Neural cell (in vitro differentiated cells): ENCODE data around the gene ASTL. TPM values are rescaled to one million over a fixed set of nuclear protein-coding genes. Genes with fewer than 3 reads are reported as not detected.

Source experiments
- H2AFZ ChIP-seq: fragments of 200-600, 300-800 bp; sonication (generic), shearing (Covaris generic); 2 replicates; pipeline ENCODE4 v1.6.0; 2014; ENCODE audit warnings: low read depth, mild to moderate bottlenecking, antibody characterized with exemption, low read length, moderate library complexity
- H3F3A ChIP-seq: fragments of 200-600 bp; shearing (Covaris generic); 2 replicates; pipeline ENCODE4 v1.6.1; 2016; ENCODE audit warnings: mild to moderate bottlenecking, moderate library complexity, mixed read lengths, antibody characterized with exemption, low read length; ENCODE audit not compliant: insufficient read depth, poor library complexity, severe bottlenecking
- H3K27ac ChIP-seq: fragments of 200-600, 300-800 bp; sonication (generic), shearing (Covaris generic); 2 replicates; pipeline ENCODE4 v1.5.1; 2014; ENCODE audit warnings: mild to moderate bottlenecking, low read length, moderate library complexity
- H3K27me3 ChIP-seq: fragments of 300-800, 200-600 bp; sonication (generic), shearing (Covaris generic); 2 replicates; pipeline ENCODE4 v1.6.0; 2014; ENCODE audit warnings: mild to moderate bottlenecking, low read depth, low read length, moderate library complexity; ENCODE audit not compliant: insufficient read depth
- H3K36me3 ChIP-seq: fragments of 300-800, 200-600 bp; sonication (generic), shearing (Covaris generic); 2 replicates; pipeline ENCODE4 v1.5.1; 2014; ENCODE audit warnings: mild to moderate bottlenecking, antibody characterized with exemption, low read length, moderate library complexity; ENCODE audit not compliant: insufficient read depth
- H3K4me2 ChIP-seq: fragments of 300-800, 200-600 bp; sonication (generic), shearing (Covaris generic); 2 replicates; pipeline ENCODE4 v1.6.0; 2014; ENCODE audit warnings: mild to moderate bottlenecking, low read length
- H3K4me3 ChIP-seq: fragments of 300-800, 200-600 bp; sonication (generic), shearing (Covaris generic); 2 replicates; pipeline ENCODE4 v1.5.1; 2014; ENCODE audit warnings: mild to moderate bottlenecking, low read length, moderate library complexity
- H3K79me2 ChIP-seq: fragments of 200-600 bp; shearing (Covaris generic); replicated peaks from 2 replicates; pipeline ENCODE4 v1.6.0; 2014; ENCODE audit warnings: mild to moderate bottlenecking, low read length, moderate library complexity; ENCODE audit not compliant: insufficient read depth
- H3K9ac ChIP-seq: fragments of 300-800, 200-600 bp; sonication (generic), shearing (Covaris generic); 2 replicates; pipeline ENCODE4 v1.6.1; 2016; ENCODE audit warnings: mild to moderate bottlenecking, low read length, mixed read lengths
- H3K9me2 ChIP-seq: fragments of 200-600 bp; shearing (Covaris generic); 2 replicates; pipeline ENCODE4 v1.6.1; 2016; ENCODE audit warnings: mild to moderate bottlenecking, low read length, mixed read lengths; ENCODE audit not compliant: insufficient read depth
- H3K9me3 ChIP-seq: fragments of 200-600, 300-800 bp; sonication (generic), shearing (Covaris generic); 2 replicates; pipeline ENCODE4 v1.6.1; 2016; ENCODE audit warnings: mild to moderate bottlenecking, mixed run types, low read length, moderate library complexity, mixed read lengths
- H4K20me1 ChIP-seq: fragments of 200-600 bp; shearing (Covaris generic); 2 replicates; pipeline ENCODE4 v1.6.1; 2016; ENCODE audit warnings: mild to moderate bottlenecking, mixed run types; ENCODE audit not compliant: insufficient read depth
- EP300 ChIP-seq: fragments of 450-650 bp; conservative IDR thresholded peaks from 2 replicates; pipeline ENCODE4 v1.6.1; 2014; ENCODE audit warnings: antibody characterized with exemption, mild to moderate bottlenecking, moderate library complexity; ENCODE audit not compliant: poor library complexity, severe bottlenecking
- EZH2 ChIP-seq: fragments of 200-600, 300-800 bp; shearing (Covaris generic), sonication (generic); IDR thresholded peaks from 2 replicates; pipeline ENCODE4 v1.6.1; 2014; ENCODE audit warnings: antibody characterized with exemption, low read length, borderline replicate concordance, mild to moderate bottlenecking; ENCODE audit not compliant: insufficient read depth, poor library complexity, severe bottlenecking
- MXI1 ChIP-seq: fragments of 450-650 bp; conservative IDR thresholded peaks from 2 replicates; pipeline ENCODE4 v1.6.1; 2014; ENCODE audit warnings: antibody characterized with exemption, mild to moderate bottlenecking; ENCODE audit not compliant: poor library complexity, severe bottlenecking
- POLR2AphosphoS5 ChIP-seq: IDR thresholded peaks from 2 replicates; pipeline ENCODE4 v1.6.1; 2012
- RAD21 ChIP-seq: fragments of 450-650 bp; conservative IDR thresholded peaks from 2 replicates; pipeline ENCODE4 v1.6.1; 2014; ENCODE audit warnings: antibody characterized with exemption, mild to moderate bottlenecking, moderate library complexity
- SMC3 ChIP-seq: fragments of 450-650 bp; conservative IDR thresholded peaks from 2 replicates; pipeline ENCODE4 v1.6.1; 2014; ENCODE audit warnings: antibody characterized with exemption, mild to moderate bottlenecking, moderate library complexity; ENCODE audit not compliant: poor library complexity
- TAF1 ChIP-seq: IDR thresholded peaks from 2 replicates; pipeline ENCODE4 v1.6.1; 2012; ENCODE audit warnings: low read depth
- polyA plus RNA-seq: library from polyadenylated mRNA; depleted of rRNA; stranded (reverse); fragments of >200 nt; gene quantifications from 2 replicates; pipeline ENCODE4 v1.2.3, GENCODE V29; 2014
- TF ChIP-seq, protein P1 (sequence below): fragments of 450-650 bp; IDR thresholded peaks from 2 replicates; pipeline ENCODE4 v1.5.1; 2014; ENCODE audit warnings: antibody characterized with exemption, mild to moderate bottlenecking, moderate library complexity; ENCODE audit not compliant: poor library complexity, severe bottlenecking
- TF ChIP-seq, protein P2 (sequence below): IDR thresholded peaks from 2 replicates; pipeline ENCODE4 v1.6.1; 2012; ENCODE audit warnings: borderline replicate concordance

ASTL gene
- polyA plus RNA-seq, 1 donor from 2014 or later: not detected

DNA sequence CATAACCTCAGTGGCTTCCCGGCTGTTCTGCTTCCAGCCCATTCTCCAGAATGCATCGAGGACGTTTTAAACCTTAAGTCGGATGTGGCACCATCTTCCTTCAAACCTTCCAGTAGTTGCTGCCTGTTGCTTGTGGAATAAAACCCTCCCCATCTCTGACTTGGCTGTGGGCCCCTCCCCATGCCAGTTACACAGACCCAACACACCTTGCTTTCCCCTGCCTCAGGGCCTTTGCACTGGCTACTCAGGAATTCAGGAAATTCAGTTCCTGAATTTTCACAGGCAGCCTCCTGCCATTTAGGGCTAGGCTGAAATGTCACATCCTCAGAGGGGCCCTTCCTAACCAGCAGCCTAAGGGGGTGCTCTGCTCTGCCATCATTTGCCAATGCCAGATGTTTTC, 16.9 kb downstream of the ASTL start:
- TF ChIP-seq EP300 (no peak), POLR2AphosphoS5 (no peak), TAF1 (no peak), EZH2 (no peak), SMC3 (no peak), RAD21 (no peak), MXI1 (no peak)
- TF ChIP-seq, protein P1, sequence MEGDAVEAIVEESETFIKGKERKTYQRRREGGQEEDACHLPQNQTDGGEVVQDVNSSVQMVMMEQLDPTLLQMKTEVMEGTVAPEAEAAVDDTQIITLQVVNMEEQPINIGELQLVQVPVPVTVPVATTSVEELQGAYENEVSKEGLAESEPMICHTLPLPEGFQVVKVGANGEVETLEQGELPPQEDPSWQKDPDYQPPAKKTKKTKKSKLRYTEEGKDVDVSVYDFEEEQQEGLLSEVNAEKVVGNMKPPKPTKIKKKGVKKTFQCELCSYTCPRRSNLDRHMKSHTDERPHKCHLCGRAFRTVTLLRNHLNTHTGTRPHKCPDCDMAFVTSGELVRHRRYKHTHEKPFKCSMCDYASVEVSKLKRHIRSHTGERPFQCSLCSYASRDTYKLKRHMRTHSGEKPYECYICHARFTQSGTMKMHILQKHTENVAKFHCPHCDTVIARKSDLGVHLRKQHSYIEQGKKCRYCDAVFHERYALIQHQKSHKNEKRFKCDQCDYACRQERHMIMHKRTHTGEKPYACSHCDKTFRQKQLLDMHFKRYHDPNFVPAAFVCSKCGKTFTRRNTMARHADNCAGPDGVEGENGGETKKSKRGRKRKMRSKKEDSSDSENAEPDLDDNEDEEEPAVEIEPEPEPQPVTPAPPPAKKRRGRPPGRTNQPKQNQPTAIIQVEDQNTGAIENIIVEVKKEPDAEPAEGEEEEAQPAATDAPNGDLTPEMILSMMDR: no peak
- TF ChIP-seq, protein P2, sequence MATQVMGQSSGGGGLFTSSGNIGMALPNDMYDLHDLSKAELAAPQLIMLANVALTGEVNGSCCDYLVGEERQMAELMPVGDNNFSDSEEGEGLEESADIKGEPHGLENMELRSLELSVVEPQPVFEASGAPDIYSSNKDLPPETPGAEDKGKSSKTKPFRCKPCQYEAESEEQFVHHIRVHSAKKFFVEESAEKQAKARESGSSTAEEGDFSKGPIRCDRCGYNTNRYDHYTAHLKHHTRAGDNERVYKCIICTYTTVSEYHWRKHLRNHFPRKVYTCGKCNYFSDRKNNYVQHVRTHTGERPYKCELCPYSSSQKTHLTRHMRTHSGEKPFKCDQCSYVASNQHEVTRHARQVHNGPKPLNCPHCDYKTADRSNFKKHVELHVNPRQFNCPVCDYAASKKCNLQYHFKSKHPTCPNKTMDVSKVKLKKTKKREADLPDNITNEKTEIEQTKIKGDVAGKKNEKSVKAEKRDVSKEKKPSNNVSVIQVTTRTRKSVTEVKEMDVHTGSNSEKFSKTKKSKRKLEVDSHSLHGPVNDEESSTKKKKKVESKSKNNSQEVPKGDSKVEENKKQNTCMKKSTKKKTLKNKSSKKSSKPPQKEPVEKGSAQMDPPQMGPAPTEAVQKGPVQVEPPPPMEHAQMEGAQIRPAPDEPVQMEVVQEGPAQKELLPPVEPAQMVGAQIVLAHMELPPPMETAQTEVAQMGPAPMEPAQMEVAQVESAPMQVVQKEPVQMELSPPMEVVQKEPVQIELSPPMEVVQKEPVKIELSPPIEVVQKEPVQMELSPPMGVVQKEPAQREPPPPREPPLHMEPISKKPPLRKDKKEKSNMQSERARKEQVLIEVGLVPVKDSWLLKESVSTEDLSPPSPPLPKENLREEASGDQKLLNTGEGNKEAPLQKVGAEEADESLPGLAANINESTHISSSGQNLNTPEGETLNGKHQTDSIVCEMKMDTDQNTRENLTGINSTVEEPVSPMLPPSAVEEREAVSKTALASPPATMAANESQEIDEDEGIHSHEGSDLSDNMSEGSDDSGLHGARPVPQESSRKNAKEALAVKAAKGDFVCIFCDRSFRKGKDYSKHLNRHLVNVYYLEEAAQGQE: no peak
- no peaks in the 10 kb centered on the region for H3K9me3 ChIP-seq
- no peaks in the 10 kb centered on the region for H4K20me1 ChIP-seq
- H2AFZ ChIP-seq: no peak overlapping the region
- no peaks in the 10 kb centered on the region for H3F3A ChIP-seq
- no peaks in the 10 kb centered on the region for H3K36me3 ChIP-seq
- no peaks in the 10 kb centered on the region for H3K79me2 ChIP-seq
- H3K4me3 ChIP-seq: no peak overlapping the region
- no peak overlapping the region for H3K9ac ChIP-seq
- H3K27ac ChIP-seq: no peak overlapping the region
- H3K27me3 ChIP-seq: peaks cover 18% of the 10 kb centered on the region
- no peak overlapping the region for H3K4me2 ChIP-seq
- no peaks in the 10 kb centered on the region for H3K9me2 ChIP-seq

DNA sequence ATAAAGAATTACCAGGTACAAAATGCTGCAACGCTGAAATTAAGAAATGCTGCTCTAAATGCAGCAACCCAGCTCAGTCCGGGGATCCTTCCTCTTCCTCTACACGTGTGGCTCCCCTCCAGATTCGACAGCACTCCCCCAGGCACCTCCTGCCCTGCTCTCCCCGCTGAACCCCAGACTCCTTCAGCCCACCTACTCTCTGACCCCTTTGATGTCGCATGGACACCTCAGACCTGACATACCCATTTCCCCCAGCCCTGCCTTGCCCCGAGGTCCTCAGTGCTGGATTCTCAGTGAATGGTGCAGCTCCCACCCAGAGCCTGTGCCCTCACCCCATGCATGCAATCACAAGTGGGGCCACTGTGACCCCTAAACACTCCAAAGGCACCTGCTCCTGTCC, 17.3 kb downstream of the ASTL start:
- no peak overlapping the region for H3K4me2 ChIP-seq
- no peaks in the 10 kb centered on the region for H3K9me2 ChIP-seq
- TF ChIP-seq RAD21 (no peak), TAF1 (no peak), EP300 (no peak), SMC3 (no peak), POLR2AphosphoS5 (no peak), EZH2 (no peak), MXI1 (no peak)
- TF ChIP-seq, protein P2: no peak
- TF ChIP-seq, protein P1: no peak
- H3K4me3 ChIP-seq: no peak overlapping the region
- no peaks in the 10 kb centered on the region for H3K9me3 ChIP-seq
- no peaks in the 10 kb centered on the region for H3K79me2 ChIP-seq
- H3K9ac ChIP-seq: no peak overlapping the region
- H3K27ac ChIP-seq: no peak overlapping the region
- no peaks in the 10 kb centered on the region for H4K20me1 ChIP-seq
- no peak overlapping the region for H2AFZ ChIP-seq
- H3K27me3 ChIP-seq: peaks cover 22% of the 10 kb centered on the region
- no peaks in the 10 kb centered on the region for H3F3A ChIP-seq
- H3K36me3 ChIP-seq: no peaks in the 10 kb centered on the region
